Measurements from ENCODE around the gene TSHZ1.

TSHZ1 gene

GRCh38 chr18:75210274-75211001 is at the start of gene TSHZ1:
Gene TSHZ1, plus strand, starts transcription at chr18:75210797. Its CDS starts 1,080 bp downstream, at chr18:75211877.
- peak; percentile 79 for DNase-seq

- no peak for DNase-seq
Observed at GRCh38 chr18:75161256-75162028, 49.2 kb upstream of the TSHZ1 start.

- DNase-seq = no peak
Observed at GRCh38 chr18:75162467-75162866, 48.1 kb upstream of the TSHZ1 start.

- DNase-seq = no peak
Observed at GRCh38 chr18:75162978-75163377, 47.6 kb upstream of the TSHZ1 start.

- DNase-seq = no peak
Observed at GRCh38 chr18:75163736-75164135, 46.9 kb upstream of the TSHZ1 start.

GRCh38 chr18:75164479-75164878 is 46.1 kb upstream of the TSHZ1 start:
- DNase-seq = no peak

- no peak for DNase-seq
Observed at GRCh38 chr18:75165926-75166325, 44.7 kb upstream of the TSHZ1 start.

- no peak for DNase-seq
Observed at GRCh38 chr18:75167137-75167536, 43.5 kb upstream of the TSHZ1 start.

GRCh38 chr18:75167759-75168618 is 42.6 kb upstream of the TSHZ1 start:
- no peak for DNase-seq

GRCh38 chr18:75168619-75169018 is 42.0 kb upstream of the TSHZ1 start:
- DNase-seq = no peak

GRCh38 chr18:75169411-75169810 is 41.2 kb upstream of the TSHZ1 start:
- no peak for DNase-seq

- DNase-seq = no peak
Observed at GRCh38 chr18:75170022-75170789, 40.4 kb upstream of the TSHZ1 start.

GRCh38 chr18:75170916-75171315 is 39.7 kb upstream of the TSHZ1 start:
- DNase-seq = no peak

- no peak for DNase-seq
Observed at GRCh38 chr18:75172299-75173124, 38.1 kb upstream of the TSHZ1 start.

GRCh38 chr18:75173125-75173432 is 37.5 kb upstream of the TSHZ1 start:
- no peak for DNase-seq

- DNase-seq = no peak
Observed at GRCh38 chr18:75173738-75174137, 36.9 kb upstream of the TSHZ1 start.

- no peak for DNase-seq
Observed at GRCh38 chr18:75176849-75177248, 33.7 kb upstream of the TSHZ1 start.

GRCh38 chr18:75178376-75178775 is 32.2 kb upstream of the TSHZ1 start:
- DNase-seq = no peak

- no peak for DNase-seq
Observed at GRCh38 chr18:75179819-75180600, 30.6 kb upstream of the TSHZ1 start.

- DNase-seq = no peak
Observed at GRCh38 chr18:75183524-75183923, 27.1 kb upstream of the TSHZ1 start.

GRCh38 chr18:75183973-75184493 is 26.6 kb upstream of the TSHZ1 start:
- DNase-seq = no peak

All from NCI-H187 treated with DMSO at 0.1 percent for 48 hours (cell line).